COLO668 (cell line): ENCODE data around the gene C20orf141.
"Not testable (repeated sequence)": the region's sequence is repeated elsewhere in the genome, so short reads cannot be mapped to it uniquely, and the experiment has no call there.

Source experiments
- DNase-seq: peaks from one replicate; lab custom pipeline; 2025; ENCODE audit not compliant: unreplicated experiment; lab: John Stamatoyannopoulos, UW

The C20orf141 gene

DNA sequence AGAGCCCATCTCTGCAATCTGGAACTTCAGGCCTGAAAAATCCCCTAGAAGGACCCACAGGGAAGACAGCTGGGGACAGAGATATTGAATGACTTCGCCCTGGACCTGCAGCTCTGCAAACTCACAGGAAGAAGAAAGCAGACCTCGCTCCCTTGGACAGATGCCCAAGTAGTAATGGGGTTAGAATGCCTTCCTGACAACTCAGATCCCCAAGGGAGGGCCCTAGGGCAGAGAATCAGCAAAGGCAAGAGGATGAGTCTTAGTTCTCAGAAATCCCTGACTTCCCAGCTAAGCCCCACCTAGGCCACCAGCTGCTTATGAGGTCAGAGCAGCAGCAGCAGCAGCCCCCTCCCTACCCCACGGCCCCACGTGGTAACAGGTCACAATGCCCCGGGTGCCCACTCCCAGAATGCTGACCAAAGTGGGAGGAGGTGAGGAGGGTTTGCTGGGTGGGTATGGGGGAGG lies at the start of gene C20orf141:
TSS of gene C20orf141 (plus strand) at position 401 of the 465 bp plus-strand sequence. CDS start 198 bp downstream, outside the sequence.
- no peak for DNase-seq

DNA sequence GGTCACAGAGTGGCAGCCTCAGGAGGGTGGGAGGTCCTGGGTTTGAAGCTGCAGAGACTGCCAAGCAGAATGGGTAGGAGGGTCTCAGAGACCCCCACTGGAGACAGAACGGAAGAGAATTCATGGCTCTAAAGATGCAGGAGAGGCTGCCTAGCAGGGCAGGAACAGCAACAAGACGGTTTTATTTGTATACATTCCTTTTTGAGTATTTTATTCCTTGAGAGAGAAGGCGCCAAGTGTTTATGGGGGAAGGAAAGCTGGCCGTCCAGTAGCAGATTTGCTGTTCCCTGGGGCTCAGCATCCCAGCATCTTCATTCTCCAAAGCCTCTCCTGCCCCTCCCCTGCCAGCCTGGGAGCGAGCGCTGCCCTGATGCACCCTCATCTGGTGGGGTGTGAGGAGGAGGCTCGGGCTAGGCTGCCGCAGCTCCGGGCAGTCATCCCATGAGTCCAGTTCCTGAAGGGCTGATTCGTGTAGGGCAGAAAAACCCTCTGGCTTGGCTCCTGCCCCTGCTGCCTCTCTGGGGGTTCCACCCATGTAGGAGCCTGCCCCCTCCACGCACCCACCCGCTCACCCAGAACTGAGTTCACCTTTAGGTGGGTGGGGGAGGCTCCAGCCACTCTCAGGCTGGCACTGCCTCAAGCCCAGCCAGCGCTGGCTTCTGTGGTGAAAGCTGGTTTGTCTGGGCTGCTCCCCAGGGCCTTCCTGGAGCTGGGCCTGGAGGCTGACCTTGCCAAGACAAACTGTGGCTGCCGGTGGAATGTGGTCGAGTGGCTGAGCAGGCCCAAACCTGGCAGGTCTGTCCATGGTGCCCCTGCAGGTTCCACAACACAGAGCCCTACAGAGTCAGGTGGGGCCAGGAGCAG lies 46.8 kb upstream of the C20orf141 start:
- no peak for DNase-seq

DNA sequence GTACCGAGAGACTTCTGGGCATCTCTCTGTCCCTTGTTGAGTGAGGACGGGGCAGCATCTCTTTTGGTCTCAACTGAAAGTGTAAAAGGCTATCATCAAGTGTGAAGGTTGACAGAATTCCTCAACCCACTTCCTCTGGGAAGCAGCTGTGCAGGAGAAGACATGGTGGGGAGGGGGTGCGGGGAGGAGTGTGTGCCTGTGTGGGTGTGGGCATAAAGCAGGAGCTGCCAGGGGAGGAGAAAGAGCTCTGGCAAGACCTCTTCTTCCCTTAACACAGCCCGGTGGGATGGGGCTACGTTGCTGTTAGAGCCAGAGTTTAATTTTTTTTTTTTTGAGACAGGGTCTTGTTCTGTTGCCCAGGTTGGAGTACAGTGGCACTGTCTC lies 46.2 kb upstream of the C20orf141 start:
- DNase-seq, result no peak

DNA sequence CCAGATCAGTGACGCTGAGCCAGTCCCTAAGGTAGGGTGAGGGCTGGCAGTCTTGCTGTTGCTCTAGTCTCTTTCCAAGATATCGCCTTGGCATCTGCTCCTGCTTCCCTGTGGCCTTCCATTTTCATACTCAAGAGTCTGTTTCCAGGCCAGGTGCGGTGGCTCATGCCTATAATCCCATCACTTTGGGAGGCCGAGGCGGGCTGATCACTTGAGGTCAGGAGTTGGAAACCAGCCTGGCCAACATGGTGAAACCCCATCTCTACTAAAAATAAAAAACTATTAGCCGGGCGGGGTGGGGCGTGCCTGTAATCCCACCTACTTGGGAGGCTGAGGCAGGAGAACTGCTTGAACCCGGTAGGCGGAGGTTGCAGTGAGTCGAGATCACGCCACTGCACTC lies 44.7 kb upstream of the C20orf141 start:
- not testable (repeated sequence) for DNase-seq

DNA sequence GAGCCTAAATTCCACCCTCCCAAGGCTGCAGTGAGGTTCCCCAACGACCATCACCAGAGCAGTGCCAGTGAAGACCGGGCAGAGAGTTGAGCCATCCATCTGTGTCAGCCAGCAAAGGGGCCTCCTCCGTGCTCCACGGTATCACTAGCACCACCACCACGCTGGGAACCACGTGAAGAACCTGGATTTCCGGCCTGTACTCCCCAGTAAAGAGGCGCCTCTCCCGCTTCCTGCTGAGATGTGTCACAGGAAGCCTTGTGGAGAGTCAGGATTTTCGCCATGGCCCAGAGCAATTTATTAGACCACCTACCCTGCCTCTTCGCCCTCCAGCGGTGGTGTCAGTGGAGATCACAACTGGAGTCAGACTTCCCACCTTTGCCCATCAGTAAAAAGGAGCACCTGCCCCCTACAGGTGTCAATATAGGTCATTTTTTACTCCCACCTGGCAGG lies 43.1 kb upstream of the C20orf141 start:
- DNase-seq, result no peak

GRCh38 chr20:2773812-2774211 lies 41.0 kb upstream of the C20orf141 start:
- no peak for DNase-seq

DNA sequence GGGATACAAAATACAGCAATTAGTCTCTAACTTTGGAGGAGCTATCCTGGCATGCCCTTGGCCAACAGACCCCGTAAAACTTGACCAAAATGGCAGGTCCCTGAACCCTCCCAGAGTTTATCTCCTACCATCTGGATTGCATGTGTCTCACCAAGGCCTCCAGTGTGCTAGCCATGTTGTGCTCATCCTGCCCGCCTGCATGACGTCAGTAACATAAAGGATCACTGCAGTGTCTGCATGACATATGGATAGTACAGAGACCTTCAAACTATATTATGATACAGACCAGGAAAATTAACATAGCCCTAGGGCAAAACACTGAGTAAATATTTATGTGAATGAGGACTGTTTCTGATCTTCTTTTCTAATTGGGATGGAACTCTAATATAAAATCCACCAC lies 39.6 kb upstream of the C20orf141 start:
- no peak for DNase-seq

DNA sequence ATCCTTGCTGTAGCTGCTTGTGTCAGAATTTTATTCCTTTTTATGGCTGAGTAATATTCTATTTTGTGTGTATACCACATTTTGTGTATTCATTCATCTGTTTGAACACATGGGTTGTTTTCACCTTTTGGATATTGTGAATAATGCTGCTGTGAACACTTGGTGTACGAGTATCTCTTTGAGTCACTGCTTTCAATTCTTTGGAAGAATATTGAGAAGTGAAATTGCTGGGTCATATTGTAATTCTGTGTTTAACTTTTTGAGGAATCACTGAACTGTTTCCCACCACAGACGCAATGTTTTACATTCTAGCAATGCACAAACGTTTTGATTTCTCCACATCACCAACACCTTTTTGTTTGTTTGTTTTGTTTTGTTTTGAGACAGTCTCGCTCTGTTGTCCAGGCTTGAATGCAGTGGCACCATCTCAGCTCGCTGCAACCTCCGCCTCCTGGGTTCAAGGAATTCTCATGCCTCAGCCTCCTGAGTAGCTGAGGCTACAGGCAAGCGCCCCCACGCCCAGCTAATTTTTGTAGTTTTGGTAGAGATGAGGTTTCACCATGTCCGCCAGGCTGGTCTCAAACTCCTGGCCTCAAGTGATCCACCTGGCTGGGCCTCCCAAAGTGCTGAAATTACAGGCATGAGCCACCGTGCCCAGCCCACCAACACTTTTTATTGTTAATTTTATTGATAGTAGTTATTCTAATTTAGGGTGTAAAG lies 36.0 kb upstream of the C20orf141 start:
- DNase-seq, result no peak

DNA sequence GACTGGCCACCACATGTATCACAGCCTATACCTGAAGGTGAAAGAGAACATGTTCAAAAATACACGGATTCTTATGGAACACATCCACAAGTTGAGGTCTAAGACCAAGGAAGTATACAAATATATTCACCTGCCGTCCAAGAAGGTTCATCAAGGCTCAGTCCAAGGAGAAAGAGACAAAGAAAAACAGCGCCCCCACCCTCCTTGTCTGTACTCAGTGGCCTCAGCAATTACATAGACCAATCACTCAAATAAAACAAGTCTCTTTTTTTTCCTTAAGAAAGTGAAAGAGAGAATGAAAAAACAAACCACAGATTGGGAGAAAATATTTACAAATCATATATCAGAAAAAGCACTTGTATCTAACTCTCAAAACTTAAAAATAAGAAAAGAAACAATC lies 33.8 kb upstream of the C20orf141 start:
- no peak for DNase-seq

- no peak for DNase-seq
Measured at GRCh38 chr20:2783908-2784566, 30.8 kb upstream of the C20orf141 start.

GRCh38 chr20:2793471-2793870 lies 21.3 kb upstream of the C20orf141 start:
- DNase-seq, result no peak

DNA sequence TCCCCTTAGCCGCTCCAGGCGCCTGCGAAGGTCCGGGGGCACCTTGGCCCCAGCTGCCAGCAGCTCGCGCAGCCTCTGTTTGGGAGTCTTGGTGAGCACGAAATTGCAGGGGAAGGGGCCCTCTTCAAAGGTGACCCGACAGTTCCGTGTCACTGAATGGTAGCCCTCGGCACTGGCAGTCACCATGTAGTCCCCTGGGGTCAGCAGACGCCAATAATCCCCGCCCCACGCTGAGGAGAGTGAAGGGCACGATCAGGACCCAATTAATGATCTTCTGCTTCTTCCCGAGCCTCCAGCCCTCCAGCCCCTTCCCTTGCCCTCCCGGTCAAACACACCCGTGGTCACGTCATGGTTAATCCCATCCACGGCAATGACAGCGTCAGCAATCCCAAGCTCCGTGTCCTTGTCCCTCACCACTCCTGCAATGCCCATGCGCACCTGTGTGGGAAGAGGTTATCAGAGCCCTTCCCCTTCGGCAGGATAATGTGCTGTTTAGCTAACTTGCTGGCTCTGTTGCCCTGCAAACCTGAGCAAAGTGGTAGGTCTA lies 20.5 kb upstream of the C20orf141 start:
- DNase-seq, result no peak

DNA sequence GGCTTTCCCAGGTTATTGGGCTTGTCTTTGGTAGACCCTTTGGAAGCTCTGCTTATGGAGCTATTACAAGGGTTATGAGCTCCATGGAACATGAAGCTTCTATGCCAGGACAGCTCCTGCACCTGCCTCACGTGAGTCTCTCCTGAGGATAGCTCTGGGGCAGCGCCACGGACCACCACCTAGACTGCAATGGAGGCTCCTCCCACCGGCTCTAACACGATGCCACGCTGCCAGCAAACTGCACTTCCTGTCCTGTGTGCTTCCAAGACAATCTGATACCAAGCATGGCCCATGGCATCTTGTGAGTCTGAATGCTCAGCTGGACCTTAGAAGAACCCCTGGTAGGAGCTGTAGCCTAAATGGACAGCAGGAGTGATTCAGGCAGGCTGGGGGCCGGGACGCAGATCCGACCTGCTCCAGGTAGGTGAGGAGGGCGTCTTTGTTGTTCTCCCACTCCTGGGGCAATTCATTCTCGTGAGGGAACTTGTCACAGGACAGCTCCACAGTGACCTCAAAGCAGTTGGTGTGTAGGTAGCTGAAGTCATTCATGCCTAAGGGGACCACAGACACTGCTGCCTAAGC lies 19.8 kb upstream of the C20orf141 start:
- no peak for DNase-seq

DNA sequence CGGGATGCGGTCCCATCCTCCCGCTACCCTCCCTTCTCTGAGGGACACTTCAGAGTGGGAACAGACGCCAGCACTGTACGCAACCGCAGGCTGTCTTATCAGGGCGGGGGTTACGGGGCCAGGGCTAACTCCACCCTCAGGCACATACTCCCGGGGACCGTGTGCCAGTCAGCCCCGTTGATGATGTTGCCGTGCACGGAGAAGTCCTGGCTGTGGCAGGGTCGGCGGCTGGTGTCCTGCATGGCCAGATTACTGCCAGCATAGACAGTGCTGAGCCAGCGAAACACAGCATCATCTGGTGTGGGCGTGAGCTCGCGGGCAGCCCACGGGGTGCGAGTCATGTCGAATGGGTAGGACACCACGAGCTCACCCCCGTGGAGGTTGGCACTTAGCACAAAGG lies 19.3 kb upstream of the C20orf141 start:
- no peak for DNase-seq

- DNase-seq, result no peak
Measured at GRCh38 chr20:2796011-2796660, 18.7 kb upstream of the C20orf141 start.

- DNase-seq, result no peak
Measured at GRCh38 chr20:2797136-2797983, 17.4 kb upstream of the C20orf141 start.

DNA sequence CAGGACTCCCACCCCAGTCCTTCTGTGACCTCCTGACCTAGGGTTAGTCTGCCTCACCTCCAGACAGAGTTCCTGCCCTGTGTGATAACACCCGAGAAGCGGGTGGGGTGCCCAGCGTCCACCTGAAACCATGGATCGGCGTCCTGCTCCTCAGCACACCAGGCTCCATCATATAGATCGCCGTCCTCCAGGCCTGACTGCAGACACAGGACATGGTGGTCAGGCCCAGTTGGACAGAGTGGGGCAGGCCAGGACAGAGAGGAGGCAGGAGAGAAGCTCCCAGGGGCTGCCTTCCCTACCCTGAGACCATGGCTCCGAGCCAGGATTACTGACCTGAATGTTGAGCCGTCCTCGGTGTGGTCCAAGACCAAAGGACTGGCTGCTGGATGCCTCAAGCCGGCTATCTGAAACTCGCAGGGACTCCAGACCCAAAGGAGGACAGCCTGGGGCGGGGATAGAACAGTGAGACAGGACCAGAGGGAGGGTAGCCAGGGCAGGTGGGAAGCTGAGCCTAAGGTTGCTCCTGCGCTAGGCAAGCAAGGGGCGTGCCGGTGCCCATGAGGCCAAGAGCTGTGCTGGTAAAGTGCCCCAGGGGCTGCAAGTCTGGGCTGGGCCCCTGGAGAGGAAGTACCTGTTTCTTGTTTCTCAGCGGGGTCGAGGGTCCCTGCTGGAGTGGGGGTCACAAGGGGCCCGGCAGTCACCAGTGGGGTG lies 16.5 kb upstream of the C20orf141 start:
- DNase-seq, result no peak

- no peak for DNase-seq
Measured at GRCh38 chr20:2798814-2799213, 16.0 kb upstream of the C20orf141 start.

DNA sequence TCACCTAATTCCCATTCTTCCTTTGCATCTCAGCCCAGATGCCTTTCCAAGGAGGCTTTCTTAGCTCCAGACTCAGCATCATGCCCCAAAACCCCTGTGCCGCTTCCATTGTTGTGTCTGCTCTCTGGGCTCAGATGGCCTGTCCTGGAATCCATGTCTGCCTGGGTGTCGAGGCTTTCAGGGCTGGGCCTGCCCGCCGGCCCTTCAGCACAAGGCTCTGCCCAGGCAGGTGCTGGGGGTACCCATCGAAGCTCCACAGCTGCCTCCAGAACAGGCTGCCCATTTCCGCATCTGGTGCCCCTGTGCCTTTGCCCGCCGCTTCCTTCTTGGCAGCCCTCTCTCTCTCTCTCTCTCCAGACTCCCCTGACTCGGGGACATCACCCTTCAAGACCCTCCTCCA lies 15.5 kb upstream of the C20orf141 start:
- no peak for DNase-seq
